GM12865 (cell line): ENCODE measurements around the gene DSTN.

Experiments
- DNase-seq: peaks from one replicate; pipeline ENCODE4 v3.0.0; 2010; ENCODE audit warnings: low read depth
- H3K4me3 ChIP-seq: 2 replicates; pipeline ENCODE4 v1.5.1; 2011; ENCODE audit warnings: mild to moderate bottlenecking, low read depth, low read length, control low read depth
- TF ChIP-seq, protein P1 (sequence below): IDR thresholded peaks from 2 replicates; pipeline ENCODE4 v1.5.1; 2011; ENCODE audit warnings: low read length, control low read depth, low read depth, inconsistent platforms; ENCODE audit not compliant: insufficient read depth; ENCODE audit errors: missing control alignments

DSTN gene

DNA sequence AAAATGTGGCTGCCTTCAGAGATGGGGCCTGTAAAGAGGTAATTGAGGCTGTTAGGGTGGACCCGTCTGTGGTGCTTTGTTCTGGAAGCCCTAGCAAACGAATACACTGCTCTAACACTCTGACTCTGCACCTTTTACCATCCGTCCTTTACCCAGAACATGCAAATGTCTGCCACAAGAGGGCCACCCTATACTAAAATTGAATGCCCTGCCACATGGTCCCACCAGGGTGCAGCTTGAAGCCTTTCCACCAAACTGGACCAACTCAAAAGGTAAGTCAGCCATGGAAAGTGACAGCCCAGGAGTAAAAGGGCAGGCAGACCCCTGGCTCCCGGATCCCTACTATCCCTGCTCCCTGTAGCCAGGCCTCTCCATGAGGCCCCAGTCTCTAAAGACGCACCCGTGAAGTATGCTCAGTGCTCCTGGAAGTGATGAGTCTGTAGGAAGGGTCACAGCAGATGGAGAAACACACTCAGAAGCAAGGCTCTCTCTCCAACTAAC is 32.9 kb upstream of the DSTN start:
- no peak overlapping the region for H3K4me3 ChIP-seq
- TF ChIP-seq, protein P1, sequence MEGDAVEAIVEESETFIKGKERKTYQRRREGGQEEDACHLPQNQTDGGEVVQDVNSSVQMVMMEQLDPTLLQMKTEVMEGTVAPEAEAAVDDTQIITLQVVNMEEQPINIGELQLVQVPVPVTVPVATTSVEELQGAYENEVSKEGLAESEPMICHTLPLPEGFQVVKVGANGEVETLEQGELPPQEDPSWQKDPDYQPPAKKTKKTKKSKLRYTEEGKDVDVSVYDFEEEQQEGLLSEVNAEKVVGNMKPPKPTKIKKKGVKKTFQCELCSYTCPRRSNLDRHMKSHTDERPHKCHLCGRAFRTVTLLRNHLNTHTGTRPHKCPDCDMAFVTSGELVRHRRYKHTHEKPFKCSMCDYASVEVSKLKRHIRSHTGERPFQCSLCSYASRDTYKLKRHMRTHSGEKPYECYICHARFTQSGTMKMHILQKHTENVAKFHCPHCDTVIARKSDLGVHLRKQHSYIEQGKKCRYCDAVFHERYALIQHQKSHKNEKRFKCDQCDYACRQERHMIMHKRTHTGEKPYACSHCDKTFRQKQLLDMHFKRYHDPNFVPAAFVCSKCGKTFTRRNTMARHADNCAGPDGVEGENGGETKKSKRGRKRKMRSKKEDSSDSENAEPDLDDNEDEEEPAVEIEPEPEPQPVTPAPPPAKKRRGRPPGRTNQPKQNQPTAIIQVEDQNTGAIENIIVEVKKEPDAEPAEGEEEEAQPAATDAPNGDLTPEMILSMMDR: peak; percentile 80
- DNase-seq: peak; percentile 81

DNA sequence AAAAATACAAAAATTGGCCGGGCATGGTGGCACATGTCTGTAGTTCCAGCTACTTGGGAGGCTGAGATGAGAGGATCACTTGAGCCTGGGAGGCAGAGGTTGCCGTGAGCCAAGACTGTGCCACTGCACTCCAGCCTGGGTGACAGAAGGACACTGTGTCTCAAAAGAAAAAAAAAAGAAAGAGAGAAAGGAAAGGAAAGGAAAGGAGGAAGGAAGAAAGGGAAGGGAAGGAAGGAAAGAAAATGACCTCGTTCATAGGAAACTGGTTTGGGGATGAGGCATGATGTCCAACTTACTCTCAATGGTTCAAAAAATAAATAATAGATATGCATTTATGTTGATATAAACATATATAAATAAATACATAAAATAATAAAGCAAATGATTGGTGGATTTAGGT is 31.9 kb upstream of the DSTN start:
- DNase-seq: no peak
- H3K4me3 ChIP-seq: no peak overlapping the region
- TF ChIP-seq, protein P1: no peak

DNA sequence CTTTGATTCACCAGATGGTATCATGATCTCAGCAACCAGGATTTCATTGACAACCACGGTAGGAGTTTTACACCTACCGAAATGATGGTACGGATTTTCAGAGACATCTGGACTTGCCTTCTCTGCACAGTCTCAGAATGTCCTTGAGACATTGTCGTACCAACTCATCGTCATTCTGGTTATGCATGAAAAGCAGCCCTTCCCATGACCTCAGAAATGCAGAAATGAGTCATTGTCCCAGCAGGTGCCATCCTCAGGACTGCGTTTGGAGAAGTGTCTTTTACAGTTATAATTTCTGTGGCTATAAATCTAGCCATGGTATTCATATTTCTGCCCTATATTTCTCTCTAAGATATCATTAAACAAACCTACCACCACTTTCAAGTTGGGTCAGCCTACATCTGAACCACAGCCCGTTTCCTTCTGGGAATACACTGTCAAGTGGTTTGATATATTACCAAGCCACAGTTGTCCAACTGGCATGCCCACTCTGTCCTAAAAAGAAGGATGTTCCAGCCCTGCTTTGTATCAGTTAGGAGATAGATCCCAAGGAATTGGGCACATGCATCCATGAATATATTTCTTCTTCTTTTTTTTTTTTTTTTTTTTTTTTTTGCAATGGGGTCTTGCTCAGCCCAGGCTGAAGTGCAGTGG is 31.2 kb upstream of the DSTN start:
- H3K4me3 ChIP-seq: no peak overlapping the region
- TF ChIP-seq, protein P1: no peak
- DNase-seq: peak; percentile 65

DNA sequence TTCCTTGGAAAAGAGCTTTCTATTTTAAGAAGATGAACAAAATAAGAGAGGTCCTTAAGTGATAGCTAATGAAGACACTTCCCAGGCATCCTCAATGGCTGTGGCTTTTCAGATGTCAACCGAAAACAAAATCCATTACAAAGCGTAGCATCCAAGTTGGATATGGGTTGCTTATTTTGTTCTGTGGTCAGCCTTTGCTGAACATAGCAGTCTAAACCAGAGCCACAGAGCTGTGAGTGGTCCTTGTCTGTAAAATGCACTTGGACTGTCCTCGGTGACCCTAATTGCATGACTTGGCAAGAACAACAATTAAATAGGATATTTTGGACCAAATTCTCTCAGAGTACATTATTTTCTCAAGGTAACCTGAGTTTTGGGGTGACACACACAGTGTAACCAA is 28.3 kb upstream of the DSTN start:
- TF ChIP-seq, protein P1: no peak
- DNase-seq: no peak
- H3K4me3 ChIP-seq: no peak overlapping the region

DNA sequence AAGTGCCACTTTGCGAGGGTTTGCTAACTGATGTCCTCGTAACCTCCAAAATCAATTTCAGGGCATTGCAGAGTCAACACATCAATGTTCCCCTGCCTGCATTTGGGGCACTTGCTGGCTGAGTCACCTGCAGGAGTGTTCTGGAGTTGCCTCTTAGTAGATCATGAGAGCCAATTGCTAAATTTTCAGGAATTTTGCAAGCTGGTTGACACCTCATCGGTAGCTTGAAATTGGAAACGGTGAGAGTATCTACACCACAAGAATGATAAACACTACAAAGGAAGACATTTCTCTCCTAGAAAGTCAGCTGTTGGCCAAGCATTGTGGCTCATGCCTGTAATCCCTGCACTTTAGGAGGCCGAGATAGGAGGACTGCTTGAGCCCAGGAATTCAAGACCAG is 27.9 kb upstream of the DSTN start:
- no peak overlapping the region for H3K4me3 ChIP-seq
- DNase-seq: no peak
- TF ChIP-seq, protein P1: no peak

DNA sequence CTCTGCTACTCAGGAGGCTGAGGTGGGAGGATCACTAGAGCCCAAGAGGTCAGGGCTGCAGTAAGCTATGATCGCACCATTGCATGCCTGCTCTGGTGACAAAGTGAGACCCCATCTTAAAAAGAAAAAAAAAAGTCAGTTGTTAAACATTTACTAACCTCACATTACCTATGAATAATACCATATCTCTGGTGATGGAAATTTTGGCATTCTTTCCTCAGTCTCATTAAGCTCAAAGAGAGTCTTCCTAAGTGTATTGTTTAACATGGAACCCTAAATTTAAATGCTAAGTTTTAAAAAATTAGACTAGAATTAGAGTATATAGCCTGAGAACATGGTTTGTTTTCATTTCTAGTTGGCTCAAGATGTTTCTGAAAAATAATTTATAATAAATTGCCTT is 27.4 kb upstream of the DSTN start:
- no peak overlapping the region for H3K4me3 ChIP-seq
- no peak for DNase-seq
- TF ChIP-seq, protein P1: no peak

DNA sequence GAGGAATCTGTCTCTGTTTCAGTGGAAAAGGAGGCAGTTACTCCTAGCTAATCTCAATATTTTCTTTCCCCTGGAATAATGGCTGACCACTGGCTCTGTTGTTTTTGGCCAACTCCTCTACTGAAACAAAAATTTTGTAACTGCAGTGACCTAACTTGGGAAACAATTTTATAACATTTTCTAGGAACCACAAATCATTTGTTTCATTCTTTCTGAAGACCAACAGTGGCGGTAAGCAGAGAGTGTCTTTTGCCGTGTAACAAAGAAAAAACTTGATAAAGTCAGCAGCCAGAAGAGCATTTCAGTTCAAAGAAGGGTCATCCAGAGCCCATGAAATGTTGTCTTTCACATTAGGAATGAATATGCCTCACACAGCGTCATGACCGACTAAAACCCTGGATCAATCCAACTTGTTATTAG is 26.9 kb upstream of the DSTN start:
- H3K4me3 ChIP-seq: no peak overlapping the region
- TF ChIP-seq, protein P1: no peak
- no peak for DNase-seq
